ENCODE measurements around the gene NEK11. TPM values are rescaled to one million over a fixed set of nuclear protein-coding genes. Genes with fewer than 3 reads are reported as not detected.

Gene NEK11
- total RNA-seq, 2 experiments from 2014 or later = 1.0 to 1.3 TPM

GRCh38 chr3:131282379-131282778, 255.7 kb downstream of the NEK11 start:
- no peaks in the 10 kb centered on the region for H3K36me3 Mint-ChIP-seq (ENCODE audit: low read depth)
- ChIA-PET CTCF (interaction anchor here (0.7 to 1.1 kb wide), 2 partner anchors 20 to 243 kb away, joined by 3 to 4 read pairs; no protein-coding TSS in a partner anchor), POLR2A (no interaction called here)
- H3K27ac Mint-ChIP-seq = no peak overlapping the region
- no peak for DNase-seq
- no peaks in the 10 kb centered on the region for H3K4me1 Mint-ChIP-seq
- no peak overlapping the region for H3K4me3 Mint-ChIP-seq
- H3K9me3 Mint-ChIP-seq (ENCODE audit: low read depth) = no peaks in the 10 kb centered on the region
- intact Hi-C loops (cut with DNase I, micrococcal nuclease) = no loop called here
- no peak for ATAC-seq
- no peaks in the 10 kb centered on the region for H3K27me3 Mint-ChIP-seq

GRCh38 chr3:131282967-131283366, 256.3 kb downstream of the NEK11 start:
- Mint-ChIP-seq H3K27me3 (no peaks in the 10 kb centered on the region), H3K36me3 (ENCODE audit: low read depth) (no peaks in the 10 kb centered on the region), H3K4me1 (no peaks in the 10 kb centered on the region), H3K4me3 (no peak overlapping the region), H3K9me3 (ENCODE audit: low read depth) (no peaks in the 10 kb centered on the region), H3K27ac (no peak overlapping the region)
- CTCF ChIA-PET = interaction anchor here (0.7 to 1.1 kb wide), 2 partner anchors 20 to 244 kb away, joined by 3 to 4 read pairs; no protein-coding TSS in a partner anchor
- ATAC-seq (no peak), DNase-seq (no peak)
- intact Hi-C loops (cut with DNase I, micrococcal nuclease) = no loop called here
- POLR2A ChIA-PET = no interaction called here

GRCh38 chr3:131283862-131284261, 257.2 kb downstream of the NEK11 start:
- Mint-ChIP-seq H3K4me1 (no peaks in the 10 kb centered on the region), H3K4me3 (no peak overlapping the region)
- intact Hi-C loops (cut with DNase I, micrococcal nuclease) = no loop called here

GRCh38 chr3:131284302-131284701, 257.6 kb downstream of the NEK11 start:
- H3K4me1 Mint-ChIP-seq = no peaks in the 10 kb centered on the region

More at GRCh38 chr3:131283862-131284261, 257.2 kb downstream of the NEK11 start:
- no peaks in the 10 kb centered on the region for H3K27me3 Mint-ChIP-seq
- no peak overlapping the region for H3K27ac Mint-ChIP-seq
- ATAC-seq = no peak
- CTCF ChIA-PET = no interaction called here
- POLR2A ChIA-PET = no interaction called here
- H3K9me3 Mint-ChIP-seq (ENCODE audit: low read depth) = peaks cover 1% of the 10 kb centered on the region
- no peak for DNase-seq
- no peaks in the 10 kb centered on the region for H3K36me3 Mint-ChIP-seq (ENCODE audit: low read depth)

GRCh38 chr3:131285456-131285855, 258.8 kb downstream of the NEK11 start:
- Mint-ChIP-seq H3K27ac (no peak overlapping the region), H3K4me3 (no peak overlapping the region)

More at GRCh38 chr3:131284302-131284701, 257.6 kb downstream of the NEK11 start:
- no peaks in the 10 kb centered on the region for H3K36me3 Mint-ChIP-seq (ENCODE audit: low read depth)
- no peaks in the 10 kb centered on the region for H3K27me3 Mint-ChIP-seq
- intact Hi-C loops (cut with DNase I, micrococcal nuclease) = no loop called here
- H3K4me3 Mint-ChIP-seq = no peak overlapping the region
- peaks cover 3% of the 10 kb centered on the region for H3K9me3 Mint-ChIP-seq (ENCODE audit: low read depth)
- DNase-seq = no peak
- ChIA-PET POLR2A (no interaction called here), CTCF (interaction anchor here (1.3 kb wide), 1 partner anchor 12 kb away, joined by 3 read pairs; no protein-coding TSS in a partner anchor)
- no peak overlapping the region for H3K27ac Mint-ChIP-seq
- no peak for ATAC-seq

GRCh38 chr3:131299836-131300235, 273.2 kb downstream of the NEK11 start:
- Mint-ChIP-seq H3K9me3 (ENCODE audit: low read depth) (no peaks in the 10 kb centered on the region), H3K4me1 (no peaks in the 10 kb centered on the region), H3K27me3 (peaks cover 6% of the 10 kb centered on the region), H3K4me3 (no peak overlapping the region), H3K27ac (no peak overlapping the region), H3K36me3 (ENCODE audit: low read depth) (no peaks in the 10 kb centered on the region)
- ATAC-seq = no peak
- ChIA-PET CTCF (no interaction called here), POLR2A (no interaction called here)
- intact Hi-C loops (cut with DNase I, micrococcal nuclease) = no loop called here
- DNase-seq = no peak

More at GRCh38 chr3:131285456-131285855, 258.8 kb downstream of the NEK11 start:
- H3K27me3 Mint-ChIP-seq = no peaks in the 10 kb centered on the region
- peaks cover 3% of the 10 kb centered on the region for H3K9me3 Mint-ChIP-seq (ENCODE audit: low read depth)
- no peaks in the 10 kb centered on the region for H3K36me3 Mint-ChIP-seq (ENCODE audit: low read depth)
- ATAC-seq (no peak), DNase-seq (no peak)
- no peaks in the 10 kb centered on the region for H3K4me1 Mint-ChIP-seq
- intact Hi-C loops (cut with DNase I, micrococcal nuclease) = no loop called here
- CTCF ChIA-PET = interaction anchor here (1.3 kb wide), 1 partner anchor 10 kb away, joined by 3 read pairs; no protein-coding TSS in a partner anchor
- POLR2A ChIA-PET = no interaction called here

- no peaks in the 10 kb centered on the region for H3K4me1 Mint-ChIP-seq
These were observed 277.2 kb downstream of the NEK11 start for GRCh38 chr3:131303848-131304247.

GRCh38 chr3:131304890-131305289, 278.2 kb downstream of the NEK11 start:
- Mint-ChIP-seq H3K27me3 (peaks cover 8% of the 10 kb centered on the region), H3K4me3 (no peak overlapping the region), H3K36me3 (ENCODE audit: low read depth) (no peaks in the 10 kb centered on the region), H3K27ac (no peak overlapping the region), H3K9me3 (ENCODE audit: low read depth) (no peaks in the 10 kb centered on the region), H3K4me1 (no peaks in the 10 kb centered on the region)
- ChIA-PET CTCF (no interaction called here), POLR2A (no interaction called here)
- no peak for DNase-seq
- intact Hi-C loops (cut with DNase I, micrococcal nuclease) = no loop called here
- no peak for ATAC-seq

More at GRCh38 chr3:131303848-131304247, 277.2 kb downstream of the NEK11 start:
- Mint-ChIP-seq H3K4me3 (no peak overlapping the region), H3K9me3 (ENCODE audit: low read depth) (no peaks in the 10 kb centered on the region), H3K36me3 (ENCODE audit: low read depth) (no peaks in the 10 kb centered on the region), H3K27me3 (peaks cover 8% of the 10 kb centered on the region), H3K27ac (no peak overlapping the region)
- CTCF ChIA-PET = no interaction called here
- ATAC-seq (no peak), DNase-seq (no peak)
- POLR2A ChIA-PET = no interaction called here
- intact Hi-C loops (cut with DNase I, micrococcal nuclease) = no loop called here

GRCh38 chr3:131306242-131306641, 279.6 kb downstream of the NEK11 start:
- no peaks in the 10 kb centered on the region for H3K4me1 Mint-ChIP-seq
- CTCF ChIA-PET = no interaction called here
- intact Hi-C loops (cut with DNase I, micrococcal nuclease) = no loop called here
- no peak overlapping the region for H3K27ac Mint-ChIP-seq
- H3K9me3 Mint-ChIP-seq (ENCODE audit: low read depth) = no peaks in the 10 kb centered on the region
- ATAC-seq (no peak), DNase-seq (no peak)
- POLR2A ChIA-PET = no interaction called here
- peaks cover 8% of the 10 kb centered on the region for H3K27me3 Mint-ChIP-seq
- no peak overlapping the region for H3K4me3 Mint-ChIP-seq
- no peaks in the 10 kb centered on the region for H3K36me3 Mint-ChIP-seq (ENCODE audit: low read depth)

GRCh38 chr3:131314318-131314717, 287.6 kb downstream of the NEK11 start:
- Mint-ChIP-seq H3K9me3 (ENCODE audit: low read depth) (no peaks in the 10 kb centered on the region), H3K36me3 (ENCODE audit: low read depth) (no peaks in the 10 kb centered on the region), H3K27me3 (peaks cover 5% of the 10 kb centered on the region), H3K4me1 (no peaks in the 10 kb centered on the region), H3K4me3 (no peak overlapping the region), H3K27ac (no peak overlapping the region)
- no peak for ATAC-seq
- CTCF ChIA-PET = no interaction called here
- intact Hi-C loops (cut with DNase I, micrococcal nuclease) = no loop called here
- POLR2A ChIA-PET = interaction anchor here (0.6 kb wide), 1 partner anchor 552 kb away, joined by 3 read pairs; no protein-coding TSS in a partner anchor
- DNase-seq = no peak

GRCh38 chr3:131315162-131315561, 288.5 kb downstream of the NEK11 start:
- Mint-ChIP-seq H3K4me3 (no peak overlapping the region), H3K36me3 (ENCODE audit: low read depth) (no peaks in the 10 kb centered on the region), H3K27me3 (peaks cover 5% of the 10 kb centered on the region), H3K27ac (no peak overlapping the region), H3K9me3 (ENCODE audit: low read depth) (no peaks in the 10 kb centered on the region), H3K4me1 (no peaks in the 10 kb centered on the region)
- intact Hi-C loops (cut with DNase I, micrococcal nuclease) = no loop called here
- no peak for ATAC-seq
- DNase-seq = no peak
- POLR2A ChIA-PET = no interaction called here
- CTCF ChIA-PET = no interaction called here

GRCh38 chr3:131317667-131318066, 291.0 kb downstream of the NEK11 start:
- intact Hi-C loops (cut with DNase I, micrococcal nuclease) = no loop called here
- H3K9me3 Mint-ChIP-seq (ENCODE audit: low read depth) = no peaks in the 10 kb centered on the region
- peaks cover 2% of the 10 kb centered on the region for H3K27me3 Mint-ChIP-seq
- no peak overlapping the region for H3K27ac Mint-ChIP-seq
- H3K4me3 Mint-ChIP-seq = no peak overlapping the region
- H3K36me3 Mint-ChIP-seq (ENCODE audit: low read depth) = no peaks in the 10 kb centered on the region
- DNase-seq = no peak
- POLR2A ChIA-PET = no interaction called here
- no peak for ATAC-seq
- CTCF ChIA-PET = no interaction called here
- no peaks in the 10 kb centered on the region for H3K4me1 Mint-ChIP-seq

- DNase-seq = no peak
- H3K4me1 Mint-ChIP-seq = no peaks in the 10 kb centered on the region
- ATAC-seq = no peak
- no peaks in the 10 kb centered on the region for H3K9me3 Mint-ChIP-seq (ENCODE audit: low read depth)
- intact Hi-C loops (cut with DNase I, micrococcal nuclease) = no loop called here
- peaks cover 6% of the 10 kb centered on the region for H3K27me3 Mint-ChIP-seq
- no peaks in the 10 kb centered on the region for H3K36me3 Mint-ChIP-seq (ENCODE audit: low read depth)
- ChIA-PET CTCF (no interaction called here), POLR2A (no interaction called here)
- no peak overlapping the region for H3K27ac Mint-ChIP-seq
- no peak overlapping the region for H3K4me3 Mint-ChIP-seq
These were observed 296.3 kb downstream of the NEK11 start for GRCh38 chr3:131323014-131323413.

Measured in activated CD4-positive, alpha-beta T cell treated with anti-CD3 and anti-CD28 coated beads for 36 hours (primary cell).